A549 (cell line): Measurements from ENCODE around the gene FADS1. TPM values are rescaled to one million over a fixed set of nuclear protein-coding genes. Genes with fewer than 3 reads are reported as not detected.

ENCODE experiments used
- ATAC-seq, 2 experiments: fragments of 200-7000 bp in 1 of 2; fragments of >200 bp in 1 of 2; cut with Nextera tagmentation in 1 of 2; cut with Tn5 transposase in 1 of 2; 3 replicates each; pipeline versions ENCODE4 v1.8.0 to v1.9.1; 2018 to 2020; ENCODE audit warnings: mild to moderate bottlenecking in 1 of 2, moderate library complexity in 1 of 2
- CTCF ChIA-PET: fragments of 300-600 bp; sonication (Branson Sonifier 250); formaldehyde crosslinking; extraction: SDS; loops from one replicate; lab custom pipeline; 2021; ENCODE audit warnings: antibody characterized with exemption, inconsistent platforms; lab: Yijun Ruan, JAX
- POLR2A ChIA-PET: fragments of 350-600 bp; formaldehyde crosslinking; extraction: SDS; loops from one replicate; lab custom pipeline; 2021; ENCODE audit warnings: antibody characterized with exemption, inconsistent platforms; lab: Yijun Ruan, JAX
- DNase-seq, 2 experiments: peaks; one replicate each; pipeline versions ENCODE4 v3.0.0 to v3.0.0-alpha.2; 2011 to 2016; ENCODE audit warnings: low read depth in 1 of 2, low spot score in 1 of 2
- FAIRE-seq: peaks from 2 replicates; lab custom pipeline; 2011; peaks lifted over from hg19 to GRCh38; lab: Jason Lieb, UNC
- H3K27ac ChIP-seq, 2 experiments: fragments of >200 bp; sonication (Bioruptor Twin); formaldehyde crosslinking; 3 replicates each; pipeline ENCODE4 v1.5.1; 2016 to 2017
- H3K4me1 ChIP-seq: fragments of >200 bp; sonication (Bioruptor Twin); formaldehyde crosslinking; 3 replicates; pipeline ENCODE4 v1.6.1; 2016
- H3K4me2 ChIP-seq: fragments of >200 bp; sonication (Bioruptor Twin); formaldehyde crosslinking; 3 replicates; pipeline ENCODE4 v1.6.1; 2016
- H3K4me3 ChIP-seq: fragments of >200 bp; sonication (Bioruptor Twin); formaldehyde crosslinking; 3 replicates; pipeline ENCODE4 v1.5.1; 2016
- H3K9me3 ChIP-seq: fragments of >200 bp; sonication (Bioruptor Twin); formaldehyde crosslinking; 3 replicates; pipeline ENCODE4 v1.6.1; 2016
- CBX8 ChIP-seq: fragments of 200-600 bp; sonication (generic); IDR thresholded peaks from 2 replicates; pipeline ENCODE4 v1.6.1; 2016
- CTCF ChIP-seq: fragments of >200 bp; sonication (Bioruptor Twin); formaldehyde crosslinking; IDR thresholded peaks from 3 replicates; pipeline ENCODE4 v1.5.1; 2016
- EHF ChIP-seq: fragments of 250-450 bp; sonication (Bioruptor Pico); IDR thresholded peaks from 2 replicates; pipeline ENCODE4 v1.5.0; 2020; ENCODE audit warnings: mild to moderate bottlenecking
- ESRRA ChIP-seq: fragments of 150-350 bp; IDR thresholded peaks from 2 replicates; pipeline ENCODE4 v1.6.1; 2014; ENCODE audit warnings: mild to moderate bottlenecking, low read length, borderline replicate concordance
- FOSL2 ChIP-seq, 2 experiments: fragments of 450-650 bp in 1 of 2; fragments of >200 bp in 1 of 2; sonication (Bioruptor Twin) in 1 of 2; formaldehyde crosslinking; IDR thresholded peaks; 2 replicates each; pipeline versions ENCODE4 v1.5.0 to v1.6.1; 2016 to 2020; ENCODE audit warnings: mild to moderate bottlenecking in 1 of 2, moderate library complexity in 1 of 2
- HMGXB4 ChIP-seq: fragments of 250-450 bp; sonication (Bioruptor Pico); IDR thresholded peaks from 2 replicates; pipeline ENCODE4 v1.5.0; 2021; ENCODE audit warnings: mild to moderate bottlenecking, moderate library complexity, borderline replicate concordance
- HOXA7 ChIP-seq: fragments of 250-450 bp; sonication (Bioruptor Pico); IDR thresholded peaks from 2 replicates; pipeline ENCODE4 v1.5.0; 2020; ENCODE audit warnings: mild to moderate bottlenecking, moderate library complexity
- HOXB5 ChIP-seq: fragments of 250-450 bp; sonication (Bioruptor Pico); IDR thresholded peaks from 2 replicates; pipeline ENCODE4 v1.5.0; 2020; ENCODE audit warnings: mild to moderate bottlenecking, moderate library complexity
- MAFK ChIP-seq: fragments of 450-650 bp; IDR thresholded peaks from 2 replicates; pipeline ENCODE4 v1.6.1; 2014; ENCODE audit not compliant: partially characterized antibody
- NFE2L2 ChIP-seq: fragments of 150-350 bp; conservative IDR thresholded peaks from 2 replicates; pipeline ENCODE4 v1.6.1; 2014; ENCODE audit warnings: low read length
- NPAS2 ChIP-seq: fragments of 250-450 bp; sonication (Bioruptor Pico); IDR thresholded peaks from 2 replicates; pipeline ENCODE4 v1.8.0; 2022; ENCODE audit warnings: mild to moderate bottlenecking, moderate library complexity, borderline replicate concordance
- PHF8 ChIP-seq: fragments of 200-600 bp; sonication (generic); IDR thresholded peaks from 2 replicates; pipeline ENCODE4 v1.6.1; 2016; ENCODE audit warnings: low read depth, mild to moderate bottlenecking, antibody characterized with exemption, moderate library complexity, borderline replicate concordance
- POLR2A ChIP-seq: IDR thresholded peaks from 2 replicates; pipeline ENCODE4 v1.6.1; 2012; ENCODE audit warnings: mild to moderate bottlenecking, low read length
- RCOR1 ChIP-seq: fragments of 150-350 bp; IDR thresholded peaks from 2 replicates; pipeline ENCODE4 v1.6.1; 2014; ENCODE audit warnings: antibody characterized with exemption, low read length, low read depth
- USF2 ChIP-seq: fragments of 450-650 bp; IDR thresholded peaks from 2 replicates; pipeline ENCODE4 v1.6.1; 2014; ENCODE audit warnings: antibody characterized with exemption
- ZFP36 ChIP-seq: fragments of 450-650 bp; IDR thresholded peaks from 2 replicates; pipeline ENCODE4 v1.6.1; 2014; ENCODE audit warnings: borderline replicate concordance; ENCODE audit not compliant: partially characterized antibody
- WGBS: methylation state at CpG from one replicate; pipeline ENCODE4 v1.1.6; 2017; ENCODE audit errors: missing lambda C conversion rate; 5-methylcytosine and 5-hydroxymethylcytosine counted together
- polyA plus RNA-seq, 4 experiments: library from polyadenylated mRNA; depleted of rRNA in 3 of 4; stranded (reverse); fragments of >200 nt; fragmentation: RNase III in 1 of 4; extraction: RNeasy Plus Mini Kit Qiagen cat#74134 plus additional on column Dnase treatment in 1 of 4; gene quantifications; 2 replicates in 3 of 4; 3 replicates in 1 of 4; pipeline ENCODE4 v1.2.3, GENCODE V29; 2011 to 2017

FADS1 gene
- polyA plus RNA-seq, 2 of the 4 experiments (the other 2 are of a cell fraction): 163 to 205 TPM

GRCh38 chr11:61826930-61827570, 10.2 kb upstream of the FADS1 start:
- Histone ChIP-seq H3K9me3 (no peaks in the 10 kb centered on the region), H3K4me1 (peaks cover 36% of the 10 kb centered on the region), H3K4me3 (peak overlapping the region; percentile 100), H3K4me2 (peak overlapping the region; percentile 100), H3K27ac (peak overlapping the region; percentile 96 to 100)
- DNase-seq (no peak), ATAC-seq (no peak; a peak in 1 of 6 replicates), FAIRE-seq (no peak)
- CTCF ChIA-PET: interaction anchor here (0.7 to 5.6 kb wide), 4 partner anchors 9 to 72 kb away, joined by 3 to 51 read pairs (median 12); no protein-coding TSS in a partner anchor
- TF ChIP-seq NPAS2 (CRISPR knock-in tag) (no peak), POLR2A (0 out of 2 replicates have a peak, but pooled peaks have one; percentile 22), ESRRA (no peak), HOXA7 (CRISPR knock-in tag) (0 out of 2 replicates have a peak, but pooled peaks have one; percentile 41), ZFP36 (no peak), EHF (no peak)
- 68% methylated on average over 22 of the region's 23 CpGs for WGBS
- POLR2A ChIA-PET: interaction anchor here (1.1 to 3.7 kb wide), 2 partner anchors 10 to 43 kb away, joined by 4 to 71 read pairs; partner anchors contain the start of gene FADS1

DNA sequence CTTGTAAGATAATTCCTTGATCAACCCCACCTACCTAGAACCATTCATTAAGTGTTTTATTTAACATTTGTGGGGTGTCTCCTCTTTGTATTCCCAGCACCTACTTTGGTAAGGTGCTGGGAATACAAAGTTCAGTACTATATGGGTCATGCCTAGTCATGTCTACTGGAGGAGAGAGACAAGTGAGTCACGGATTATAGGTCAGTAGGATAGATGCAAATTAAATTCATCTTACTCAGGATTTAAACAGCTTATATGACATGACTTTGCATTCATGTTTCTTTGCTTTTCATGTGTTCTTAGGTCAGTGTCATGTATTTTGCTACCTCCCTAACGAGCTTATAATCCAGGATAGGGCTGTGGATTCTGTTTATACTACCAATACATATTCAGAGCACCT, 3.4 kb upstream of the FADS1 start:
- TF ChIP-seq MAFK: peak; percentile 93
- TF ChIP-seq NFE2L2: peak; percentile 67
- no peak for TF ChIP-seq FOSL2 (IDR thresholded peaks at IDR 0.05)
- TF ChIP-seq FOSL2 (CRISPR knock-in tag; IDR thresholded peaks at IDR 0.05): peak; percentile 64
- TF ChIP-seq CTCF: no peak
- no peak for TF ChIP-seq HOXB5
- no peak for TF ChIP-seq RCOR1
- TF ChIP-seq, all 56 proteins: peak for 3
- POLR2A ChIA-PET: no interaction called here

GRCh38 chr11:61817471-61818202, 834 bp upstream of the FADS1 start:
- ChIA-PET POLR2A (interaction anchor here (1.0 to 6.0 kb wide), 5 partner anchors 10 to 291 kb away, joined by 3 to 71 read pairs (median 5); partner anchors contain the start of gene FADS2), CTCF (interaction anchor here (0.8 to 10.5 kb wide), 16 partner anchors 9 to 301 kb away, joined by 3 to 145 read pairs (median 4); partner anchors contain the start of genes FADS2, FEN1 and TMEM258)
- 43% methylated on average over 6 of the region's 6 CpGs for WGBS
- Histone ChIP-seq H3K4me2 (peak overlapping the region; percentile 89), H3K4me1 (peaks cover 44% of the 10 kb centered on the region), H3K9me3 (no peaks in the 10 kb centered on the region), H3K27ac (peak overlapping the region; percentile 98 to 99), H3K4me3 (peak overlapping the region; percentile 83)
- ATAC-seq (no peak), FAIRE-seq (no peak), DNase-seq (no peak)
- TF ChIP-seq HMGXB4 (CRISPR knock-in tag) (no peak), CBX8 (no peak), RCOR1 (no peak), PHF8 (peak; percentile 18; the same call in 1 of the 2 replicates), POLR2A (no peak), USF2 (no peak)

More for the DNA sequence above, 3.4 kb upstream of the FADS1 start:
- WGBS: 52% methylated on average over 2 of the region's 2 CpGs
- CTCF ChIA-PET: interaction anchor here (1.1 to 4.3 kb wide), 6 partner anchors 8 to 288 kb away, joined by 3 to 33 read pairs (median 6); partner anchors contain the start of gene FADS2
- ATAC-seq (no peak), DNase-seq (peak; percentile 55 to 66), FAIRE-seq (no peak)
- H3K4me3 ChIP-seq: no peak overlapping the region
- peak overlapping the region; percentile 83 to 85 for H3K27ac ChIP-seq
- no peaks in the 10 kb centered on the region for H3K9me3 ChIP-seq
- peaks cover 37% of the 10 kb centered on the region for H3K4me1 ChIP-seq
- peak overlapping the region; percentile 58 for H3K4me2 ChIP-seq
